OCI-LY7 (cell line): ENCODE data around the gene ISG20L2. TPM values are rescaled to one million over a fixed set of nuclear protein-coding genes. Genes with fewer than 3 reads are reported as not detected.

Experiments
- BruUV-seq: library from RNA; stranded (reverse); fragments of 400-500 nt; replicated peaks from 2 replicates; lab custom pipeline; 2021; lab: Mats Ljungman, UMichigan
- CTCF ChIA-PET: fragments of 300-600 bp; sonication (Branson Sonifier 250); formaldehyde crosslinking; loops from one replicate; lab custom pipeline; 2022; ENCODE audit warnings: antibody characterized with exemption; ENCODE audit not compliant: unreplicated experiment; lab: Charles Lee
- POLR2A ChIA-PET: fragments of 300-600 bp; sonication (Branson Sonifier 250); formaldehyde crosslinking; loops from one replicate; lab custom pipeline; 2022; ENCODE audit warnings: antibody characterized with exemption; lab: Charles Lee
- DNase-seq: peaks from one replicate; pipeline ENCODE4 v3.0.0-alpha.2; 2015; ENCODE audit warnings: low spot score
- H2AFZ ChIP-seq: fragments of 200-600 bp; sonication (generic), shearing (Covaris generic); 2 replicates; pipeline ENCODE4 v1.6.1; 2014; ENCODE audit warnings: mild to moderate bottlenecking, antibody characterized with exemption, low read length, moderate library complexity
- H3K27ac ChIP-seq: fragments of 200-600 bp; sonication (generic); 2 replicates; pipeline ENCODE4 v1.5.1; 2014; ENCODE audit warnings: mixed run types, low read depth, mild to moderate bottlenecking, moderate library complexity, low read length, inconsistent platforms; ENCODE audit not compliant: poor library complexity, severe bottlenecking
- H3K36me3 ChIP-seq: fragments of 200-600 bp; sonication (generic); 2 replicates; pipeline ENCODE4 v1.6.1; 2014; ENCODE audit warnings: mild to moderate bottlenecking, antibody characterized with exemption, low read length, moderate library complexity, mixed read lengths; ENCODE audit not compliant: insufficient read depth
- H3K4me1 ChIP-seq: fragments of 200-600 bp; sonication (generic); 2 replicates; pipeline ENCODE4 v1.5.1; 2014; ENCODE audit warnings: mild to moderate bottlenecking, low read length; ENCODE audit not compliant: insufficient read depth, poor library complexity, severe bottlenecking
- H3K4me2 ChIP-seq: fragments of 200-600 bp; sonication (generic); 2 replicates; pipeline ENCODE4 v1.6.1; 2014; ENCODE audit warnings: mild to moderate bottlenecking, low read length
- H3K4me3 ChIP-seq: fragments of 200-600 bp; sonication (generic); 2 replicates; pipeline ENCODE4 v1.5.1; 2014; ENCODE audit warnings: mild to moderate bottlenecking, low read depth, low read length; ENCODE audit not compliant: poor library complexity, severe bottlenecking
- H3K79me2 ChIP-seq: fragments of 200-600 bp; sonication (generic); 2 replicates; pipeline ENCODE4 v1.6.1; 2016; ENCODE audit warnings: low read depth, mild to moderate bottlenecking, low read length, moderate library complexity, mixed read lengths; ENCODE audit not compliant: insufficient read depth
- H3K9me2 ChIP-seq: fragments of 200-600 bp; sonication (generic); 2 replicates; pipeline ENCODE4 v1.6.1; 2016; ENCODE audit warnings: mild to moderate bottlenecking, low read length, mixed read lengths; ENCODE audit not compliant: insufficient read depth
- H3K9me3 ChIP-seq: fragments of 200-600 bp; sonication (generic); 2 replicates; pipeline ENCODE4 v1.6.1; 2014; ENCODE audit warnings: mild to moderate bottlenecking, mixed run types, low read length, mixed read lengths
- H4K20me1 ChIP-seq: fragments of 200-600 bp; sonication (generic); 2 replicates; pipeline ENCODE4 v1.6.1; 2014; ENCODE audit warnings: mild to moderate bottlenecking, antibody characterized with exemption, low read length, moderate library complexity, mixed read lengths; ENCODE audit not compliant: insufficient read depth
- EZH2phosphoT487 ChIP-seq: fragments of 200-600 bp; sonication (generic); IDR thresholded peaks from 2 replicates; pipeline ENCODE4 v1.6.1; 2018; ENCODE audit warnings: low read depth, borderline replicate concordance, mild to moderate bottlenecking, mixed run types, antibody characterized with exemption, low read length, moderate library complexity, mixed read lengths
- intact Hi-C: fragments of 100-400 bp; cut with micrococcal nuclease; formaldehyde crosslinking; loops from one replicate; pipeline ENCODE4 v1.10.0; 2022; ENCODE audit not compliant: unreplicated experiment
- total RNA-seq, 2 experiments: library from RNA; depleted of rRNA in 1 of 2; stranded (reverse); fragments of >200 nt in 1 of 2; shearing (Covaris generic) in 1 of 2; gene quantifications; 2 replicates each; pipeline ENCODE4 v1.2.3, GENCODE V29; 2014 to 2022
- TF ChIP-seq, protein P1 (sequence below): fragments of 200-600 bp; sonication (generic); conservative IDR thresholded peaks from 2 replicates; pipeline ENCODE4 v1.5.1; 2014; ENCODE audit warnings: mild to moderate bottlenecking, antibody characterized with exemption, low read length, moderate library complexity, mixed read lengths

The ISG20L2 gene
- total RNA-seq, 2 experiments from 2014 or later = 37.9 to 74.1 TPM

DNA sequence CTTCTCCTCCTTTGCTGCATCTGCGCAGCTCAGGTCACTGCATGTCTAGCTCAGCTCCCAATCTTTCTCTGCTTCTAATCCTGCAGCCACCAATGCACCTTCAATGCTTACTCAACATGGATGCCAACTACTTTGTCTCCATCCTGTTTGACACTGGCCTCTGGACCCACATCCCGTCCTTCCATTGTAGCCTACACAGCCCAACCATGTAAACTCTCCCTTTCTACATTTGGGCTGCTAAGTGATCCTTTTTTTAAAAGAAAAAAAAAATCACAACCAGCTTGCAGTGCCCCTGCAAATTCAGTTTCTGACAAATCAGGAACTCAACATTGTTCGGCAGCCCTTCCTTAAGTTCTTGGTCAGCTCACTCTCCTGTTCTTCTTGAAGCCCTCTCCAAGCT lies 13.7 kb downstream of the ISG20L2 start:
- Histone ChIP-seq H3K4me2 (no peak overlapping the region), H3K36me3 (peaks cover 21% of the 10 kb centered on the region), H3K79me2 (no peaks in the 10 kb centered on the region), H3K4me3 (no peak overlapping the region), H3K9me3 (no peaks in the 10 kb centered on the region), H4K20me1 (no peaks in the 10 kb centered on the region), H3K27ac (no peak overlapping the region), H3K4me1 (no peaks in the 10 kb centered on the region), H2AFZ (no peak overlapping the region), H3K9me2 (no peaks in the 10 kb centered on the region)
- POLR2A ChIA-PET = no interaction called here
- no peak for TF ChIP-seq EZH2phosphoT487
- TF ChIP-seq, protein P1, sequence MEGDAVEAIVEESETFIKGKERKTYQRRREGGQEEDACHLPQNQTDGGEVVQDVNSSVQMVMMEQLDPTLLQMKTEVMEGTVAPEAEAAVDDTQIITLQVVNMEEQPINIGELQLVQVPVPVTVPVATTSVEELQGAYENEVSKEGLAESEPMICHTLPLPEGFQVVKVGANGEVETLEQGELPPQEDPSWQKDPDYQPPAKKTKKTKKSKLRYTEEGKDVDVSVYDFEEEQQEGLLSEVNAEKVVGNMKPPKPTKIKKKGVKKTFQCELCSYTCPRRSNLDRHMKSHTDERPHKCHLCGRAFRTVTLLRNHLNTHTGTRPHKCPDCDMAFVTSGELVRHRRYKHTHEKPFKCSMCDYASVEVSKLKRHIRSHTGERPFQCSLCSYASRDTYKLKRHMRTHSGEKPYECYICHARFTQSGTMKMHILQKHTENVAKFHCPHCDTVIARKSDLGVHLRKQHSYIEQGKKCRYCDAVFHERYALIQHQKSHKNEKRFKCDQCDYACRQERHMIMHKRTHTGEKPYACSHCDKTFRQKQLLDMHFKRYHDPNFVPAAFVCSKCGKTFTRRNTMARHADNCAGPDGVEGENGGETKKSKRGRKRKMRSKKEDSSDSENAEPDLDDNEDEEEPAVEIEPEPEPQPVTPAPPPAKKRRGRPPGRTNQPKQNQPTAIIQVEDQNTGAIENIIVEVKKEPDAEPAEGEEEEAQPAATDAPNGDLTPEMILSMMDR = no peak
- CTCF ChIA-PET = interaction anchor here (3.7 kb wide), 1 partner anchor 11 kb away, joined by 12 read pairs; no protein-coding TSS in a partner anchor
- DNase-seq = no peak
- intact Hi-C loops = no loop called here
- no TSS peak for BruUV-seq

DNA sequence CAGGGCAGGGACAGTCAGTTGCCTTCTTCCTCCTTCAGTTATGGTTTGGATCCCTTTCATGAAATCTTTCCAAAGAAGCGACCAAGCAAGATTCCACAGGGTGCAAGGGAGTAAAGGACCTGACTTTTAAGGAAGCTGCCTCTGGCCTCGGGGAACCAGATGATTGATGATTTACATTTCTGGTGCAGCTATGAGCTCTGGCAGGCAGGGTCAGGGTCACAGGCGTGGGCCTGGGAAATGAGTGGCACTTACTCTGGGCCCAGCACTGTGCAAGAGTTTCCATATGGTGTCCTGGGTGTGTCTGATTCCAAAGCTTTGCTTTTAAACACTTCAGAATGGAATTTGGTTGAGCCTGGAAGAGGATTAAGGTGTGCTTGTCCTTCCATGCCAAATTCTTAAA lies 15.9 kb downstream of the ISG20L2 start:
- Histone ChIP-seq H3K4me3 (no peak overlapping the region), H2AFZ (no peak overlapping the region), H3K9me2 (no peaks in the 10 kb centered on the region), H3K79me2 (no peaks in the 10 kb centered on the region), H3K36me3 (peaks cover 8% of the 10 kb centered on the region), H3K9me3 (no peaks in the 10 kb centered on the region), H3K4me2 (no peak overlapping the region), H3K4me1 (no peaks in the 10 kb centered on the region), H3K27ac (no peak overlapping the region), H4K20me1 (no peaks in the 10 kb centered on the region)
- CTCF ChIA-PET = no interaction called here
- no peak for TF ChIP-seq EZH2phosphoT487
- TF ChIP-seq, protein P1 = no peak
- POLR2A ChIA-PET = no interaction called here
- no peak for DNase-seq
- no TSS peak for BruUV-seq
- intact Hi-C loops = no loop called here

DNA sequence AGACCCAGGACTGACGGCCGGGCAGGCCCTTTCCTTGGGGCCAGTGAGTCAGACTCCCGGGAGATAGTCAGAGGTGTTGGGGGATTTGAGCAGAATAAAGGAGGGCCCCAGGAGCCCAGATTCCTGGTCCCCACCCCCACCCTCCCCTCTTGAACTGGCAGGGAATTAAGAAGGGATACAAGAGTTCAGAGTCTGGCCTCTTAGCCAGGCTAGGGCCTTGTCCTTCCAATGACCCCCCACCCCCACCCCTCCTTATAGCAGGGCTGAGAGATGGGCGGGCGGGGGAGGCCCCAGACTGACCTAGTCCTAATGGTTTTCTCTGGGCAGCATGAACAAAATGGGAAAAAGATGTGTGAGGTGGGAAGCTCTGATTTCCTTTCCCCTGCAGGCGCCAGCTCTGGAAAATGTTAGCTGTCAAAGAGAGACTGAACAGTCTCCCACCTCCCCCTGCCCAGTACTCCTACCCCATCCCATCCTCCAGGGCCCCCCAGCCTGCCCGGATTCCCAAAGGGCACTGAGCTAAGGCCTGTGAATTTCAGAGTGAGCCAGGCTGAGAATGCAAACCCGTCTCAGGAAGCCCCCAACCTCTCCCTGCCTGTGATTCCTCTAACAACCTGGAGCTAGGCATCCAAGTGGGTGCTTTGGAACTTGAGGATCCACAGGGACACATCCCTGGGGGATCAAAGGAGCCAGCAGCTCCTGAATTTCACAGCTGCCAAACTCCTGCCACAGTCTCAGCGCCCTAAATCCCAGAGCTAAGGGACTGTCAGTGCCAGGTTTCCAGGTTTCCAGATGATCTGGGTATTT lies 17.4 kb downstream of the ISG20L2 start:
- H3K36me3 ChIP-seq = no peaks in the 10 kb centered on the region
- H3K9me3 ChIP-seq = no peaks in the 10 kb centered on the region
- BruUV-seq = no TSS peak
- no peaks in the 10 kb centered on the region for H3K79me2 ChIP-seq
- intact Hi-C loops = no loop called here
- CTCF ChIA-PET = interaction anchor here (0.6 kb wide), 1 partner anchor 30 kb away, joined by 3 read pairs; no protein-coding TSS in a partner anchor
- no peak for TF ChIP-seq EZH2phosphoT487
- TF ChIP-seq, protein P1 = no peak
- H2AFZ ChIP-seq = no peak overlapping the region
- no peak overlapping the region for H3K4me2 ChIP-seq
- peaks cover 7% of the 10 kb centered on the region for H3K4me1 ChIP-seq
- H3K9me2 ChIP-seq = no peaks in the 10 kb centered on the region
- no peak for DNase-seq
- no peaks in the 10 kb centered on the region for H4K20me1 ChIP-seq
- H3K4me3 ChIP-seq = no peak overlapping the region
- H3K27ac ChIP-seq = no peak overlapping the region
- POLR2A ChIA-PET = no interaction called here
